ENCODE data around the gene ADGRG3. TPM values are rescaled to one million over a fixed set of nuclear protein-coding genes. Genes with fewer than 3 reads are reported as not detected.
"Not testable (repeated sequence)": the region's sequence is repeated elsewhere in the genome, so short reads cannot be mapped to it uniquely, and the experiment has no call there.

ADGRG3 gene
- polyA plus RNA-seq, 1 donor = 0.12 TPM

- no peak for DNase-seq
Measured at GRCh38 chr16:57722210-57722499, 54.0 kb downstream of the ADGRG3 start.

GRCh38 chr16:57722651-57723050, 54.5 kb downstream of the ADGRG3 start:
- DNase-seq = no peak

- DNase-seq = no peak
Measured at GRCh38 chr16:57723170-57723569, 55.1 kb downstream of the ADGRG3 start.

GRCh38 chr16:57724531-57724930, 56.4 kb downstream of the ADGRG3 start:
- DNase-seq = no peak

- no peak for DNase-seq
Measured at GRCh38 chr16:57725151-57725550, 57.0 kb downstream of the ADGRG3 start.

GRCh38 chr16:57725554-57725953, 57.4 kb downstream of the ADGRG3 start:
- no peak for DNase-seq

GRCh38 chr16:57725976-57726375, 57.9 kb downstream of the ADGRG3 start:
- DNase-seq = no peak

- DNase-seq = no peak
Measured at GRCh38 chr16:57726433-57726947, 58.4 kb downstream of the ADGRG3 start.

- no peak for DNase-seq
Measured at GRCh38 chr16:57727610-57728009, 59.5 kb downstream of the ADGRG3 start.

GRCh38 chr16:57728336-57729181, 60.5 kb downstream of the ADGRG3 start:
- no peak for DNase-seq

GRCh38 chr16:57729182-57729484, 61.0 kb downstream of the ADGRG3 start:
- DNase-seq = no peak

GRCh38 chr16:57729852-57730251, 61.7 kb downstream of the ADGRG3 start:
- not testable (repeated sequence) for DNase-seq

GRCh38 chr16:57730771-57731730, 62.9 kb downstream of the ADGRG3 start:
- no peak for DNase-seq

GRCh38 chr16:57732037-57732436, 63.9 kb downstream of the ADGRG3 start:
- DNase-seq = no peak

- DNase-seq = no peak
Measured at GRCh38 chr16:57732714-57733113, 64.6 kb downstream of the ADGRG3 start.

GRCh38 chr16:57734308-57734924, 66.3 kb downstream of the ADGRG3 start:
- no peak for DNase-seq

GRCh38 chr16:57734925-57735754, 67.0 kb downstream of the ADGRG3 start:
- DNase-seq = peak; percentile 99

- peak; percentile 28 for DNase-seq
Measured at GRCh38 chr16:57735755-57736418, 67.8 kb downstream of the ADGRG3 start, which contains the start of gene KATNB1. TSS of gene KATNB1 (plus strand) at chr16:57735770. CDS start at chr16:57737244, 1,474 bp downstream.

GRCh38 chr16:57736419-57737351, 68.6 kb downstream of the ADGRG3 start:
- DNase-seq = peak; percentile 67

GRCh38 chr16:57738844-57739243, 70.7 kb downstream of the ADGRG3 start:
- no peak for DNase-seq

All from hindlimb muscle (tissue), 1 donor.